ENCODE results near the gene USH1C. TPM values are rescaled to one million over a fixed set of nuclear protein-coding genes. Genes with fewer than 3 reads are reported as not detected.

The USH1C gene
- total and polyA plus RNA-seq, 2 of the 13 experiments (the other 11 are each of a cell fraction or from before 2014, with no cell fraction given): not detected

DNA sequence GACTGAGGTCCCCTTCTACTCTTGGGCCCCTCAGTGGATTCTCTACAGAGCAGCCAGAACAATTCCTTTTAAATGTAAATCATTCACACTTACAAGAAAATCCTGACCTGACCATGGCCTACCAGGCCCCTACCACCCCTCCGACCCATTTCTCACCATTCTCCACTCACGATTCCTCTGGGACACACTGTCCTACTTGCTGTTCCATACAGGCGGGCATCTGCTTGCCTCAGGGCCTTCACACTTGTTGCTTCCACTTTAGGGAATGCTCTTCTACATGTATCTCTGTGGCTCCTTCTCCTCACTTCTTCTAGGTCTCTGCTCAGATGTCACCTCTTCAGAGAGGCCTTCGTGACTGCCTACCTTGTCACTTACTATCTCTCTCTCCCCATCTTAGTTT is 3.4 kb downstream of the USH1C start (continued):
- TF ChIP-seq, protein P1, sequence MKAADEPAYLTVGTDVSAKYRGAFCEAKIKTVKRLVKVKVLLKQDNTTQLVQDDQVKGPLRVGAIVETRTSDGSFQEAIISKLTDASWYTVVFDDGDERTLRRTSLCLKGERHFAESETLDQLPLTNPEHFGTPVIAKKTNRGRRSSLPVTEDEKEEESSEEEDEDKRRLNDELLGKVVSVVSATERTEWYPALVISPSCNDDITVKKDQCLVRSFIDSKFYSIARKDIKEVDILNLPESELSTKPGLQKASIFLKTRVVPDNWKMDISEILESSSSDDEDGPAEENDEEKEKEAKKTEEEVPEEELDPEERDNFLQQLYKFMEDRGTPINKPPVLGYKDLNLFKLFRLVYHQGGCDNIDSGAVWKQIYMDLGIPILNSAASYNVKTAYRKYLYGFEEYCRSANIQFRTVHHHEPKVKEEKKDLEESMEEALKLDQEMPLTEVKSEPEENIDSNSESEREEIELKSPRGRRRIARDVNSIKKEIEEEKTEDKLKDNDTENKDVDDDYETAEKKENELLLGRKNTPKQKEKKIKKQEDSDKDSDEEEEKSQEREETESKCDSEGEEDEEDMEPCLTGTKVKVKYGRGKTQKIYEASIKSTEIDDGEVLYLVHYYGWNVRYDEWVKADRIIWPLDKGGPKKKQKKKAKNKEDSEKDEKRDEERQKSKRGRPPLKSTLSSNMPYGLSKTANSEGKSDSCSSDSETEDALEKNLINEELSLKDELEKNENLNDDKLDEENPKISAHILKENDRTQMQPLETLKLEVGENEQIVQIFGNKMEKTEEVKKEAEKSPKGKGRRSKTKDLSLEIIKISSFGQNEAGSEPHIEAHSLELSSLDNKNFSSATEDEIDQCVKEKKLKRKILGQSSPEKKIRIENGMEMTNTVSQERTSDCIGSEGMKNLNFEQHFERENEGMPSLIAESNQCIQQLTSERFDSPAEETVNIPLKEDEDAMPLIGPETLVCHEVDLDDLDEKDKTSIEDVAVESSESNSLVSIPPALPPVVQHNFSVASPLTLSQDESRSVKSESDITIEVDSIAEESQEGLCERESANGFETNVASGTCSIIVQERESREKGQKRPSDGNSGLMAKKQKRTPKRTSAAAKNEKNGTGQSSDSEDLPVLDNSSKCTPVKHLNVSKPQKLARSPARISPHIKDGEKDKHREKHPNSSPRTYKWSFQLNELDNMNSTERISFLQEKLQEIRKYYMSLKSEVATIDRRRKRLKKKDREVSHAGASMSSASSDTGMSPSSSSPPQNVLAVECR (CRISPR knock-in tag; IDR thresholded peaks at IDR 0.05; ENCODE audit: borderline replicate concordance): no peak
- TF ChIP-seq NFYC (CRISPR knock-in tag; IDR thresholded peaks at IDR 0.05): no peak
- no peak for TF ChIP-seq RFX1 (IDR thresholded peaks at IDR 0.05)
- TF ChIP-seq CENPT (CRISPR knock-in tag; IDR thresholded peaks at IDR 0.05; ENCODE audit: low read depth): no peak

DNA sequence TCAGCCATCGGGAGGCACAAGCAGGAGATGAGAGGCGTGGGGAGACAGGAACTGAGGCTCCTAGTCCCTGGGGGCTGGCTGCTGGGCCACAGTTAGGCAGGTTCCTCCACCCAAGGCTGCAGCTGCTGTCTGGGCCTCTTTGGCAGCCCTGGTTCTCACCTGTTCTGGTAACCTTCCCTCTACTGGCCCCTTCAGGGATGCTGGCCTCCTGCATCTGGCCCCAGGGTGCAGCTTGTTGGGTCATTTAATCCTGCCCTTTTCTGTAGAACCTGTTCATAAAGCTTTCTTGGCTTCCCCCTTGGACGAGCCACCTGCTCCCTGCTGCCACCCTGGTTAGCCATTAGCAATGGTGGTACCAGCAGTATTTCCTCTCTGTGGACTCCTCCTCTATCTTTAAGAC is 5.5 kb downstream of the USH1C start:
- Histone ChIP-seq H3K79me2 (ENCODE audit: insufficient read depth, low read length) (no peaks in the 10 kb centered on the region), H3K27me3 (ENCODE audit: control insufficient read depth in 1 of 2, insufficient read depth in 2 of 2, low read length in 2 of 2) (peaks cover 0 to 4% of the 10 kb centered on the region in 2 experiments; a peak in 1 of 5 replicates), H3K4me3 (replicated peaks in 1 of 3; ENCODE audit: insufficient read depth in 1 of 3, low read depth in 2 of 3, low read length in 3 of 3) (no peak overlapping the region), H3K4me1 (ENCODE audit: insufficient read depth, low read length) (peaks cover 24% of the 10 kb centered on the region), H2AFZ (ENCODE audit: low read length) (no peak overlapping the region), H3K9me3 (ENCODE audit: low read length) (no peaks in the 10 kb centered on the region), H3K27ac (ENCODE audit: extremely low read length, insufficient read depth, low read length) (no peak overlapping the region), H3K36me3 (replicated peaks in 1 of 2; ENCODE audit: control insufficient read depth in 1 of 2, insufficient read depth in 2 of 2, low read length in 2 of 2) (no peaks in the 10 kb centered on the region), H4K20me1 (ENCODE audit: insufficient read depth, low read length) (no peaks in the 10 kb centered on the region), H3K9ac (ENCODE audit: insufficient read depth, low read depth, low read length) (no peak overlapping the region), H3K4me2 (ENCODE audit: low read depth, low read length) (no peak overlapping the region)
- FAIRE-seq (no peak), ATAC-seq (no peak), DNase-seq (ENCODE audit: low spot score) (no peak)
- WGBS (ENCODE audit: low lambda C conversion rate): 9% methylated on average over 3 of the region's 3 CpGs
- intact Hi-C loops (cut with micrococcal nuclease; ENCODE audit: unreplicated experiment) (no loop called here), in situ Hi-C loops (cut with HindIII; ENCODE audit: extremely low pct_ligation_motif_present, low pct_unique_long_range_greater_than_20kb) (no loop called here)
- BruUV-seq (replicated peaks): no TSS peak
- POLR2A ChIA-PET: no interaction called here
- no peak for TF ChIP-seq ZNF567 (CRISPR knock-in tag; IDR thresholded peaks at IDR 0.05; ENCODE audit: borderline replicate concordance)
- TF ChIP-seq CENPT (CRISPR knock-in tag; IDR thresholded peaks at IDR 0.05; ENCODE audit: low read depth): no peak
- TF ChIP-seq RAD51 (IDR thresholded peaks at IDR 0.05; ENCODE audit: borderline replicate concordance): no peak
- TF ChIP-seq ZNF879 (CRISPR knock-in tag; IDR thresholded peaks at IDR 0.05): no peak
- no peak for TF ChIP-seq ZSCAN20 (CRISPR knock-in tag; IDR thresholded peaks at IDR 0.05; ENCODE audit: borderline replicate concordance)
- TF ChIP-seq TOPORS (CRISPR knock-in tag; IDR thresholded peaks at IDR 0.05): no peak
- CTCF ChIA-PET (ENCODE audit: low intra/inter-chr PET ratio, low total read pairs): no interaction called here
